Hematopoietic multipotent progenitor cell treated with erythropoietin and hydrocortisone succinate and interleukin-3 and kit ligand, for 8 days (in vitro differentiated cells): ENCODE measurements around the gene DNM1.
"Not testable (repeated sequence)": the region's sequence is repeated elsewhere in the genome, so short reads cannot be mapped to it uniquely, and the experiment has no call there.

ENCODE experiments used
- DNase-seq: peaks from one replicate; pipeline ENCODE4 v3.0.0-alpha.2; 2015

The DNM1 gene

GRCh38 chr9:128226412-128226801 is 23.2 kb downstream of the DNM1 start:
- no peak for DNase-seq

- DNase-seq = not testable (repeated sequence)
Measured at GRCh38 chr9:128230897-128231296, 27.7 kb downstream of the DNM1 start.

GRCh38 chr9:128231638-128232527 is 28.7 kb downstream of the DNM1 start:
- no peak for DNase-seq

- no peak for DNase-seq
Measured at GRCh38 chr9:128232528-128233428, 29.6 kb downstream of the DNM1 start.

GRCh38 chr9:128233817-128234406 is 30.7 kb downstream of the DNM1 start:
- no peak for DNase-seq

- DNase-seq = no peak
Measured at GRCh38 chr9:128242124-128242523, 38.9 kb downstream of the DNM1 start.

GRCh38 chr9:128242828-128243214 is 39.6 kb downstream of the DNM1 start:
- no peak for DNase-seq

- no peak for DNase-seq
Measured at GRCh38 chr9:128243215-128244018, 40.2 kb downstream of the DNM1 start.

GRCh38 chr9:128244091-128244836 is 41.1 kb downstream of the DNM1 start:
- no peak for DNase-seq

GRCh38 chr9:128244837-128245231 is 41.7 kb downstream of the DNM1 start:
- DNase-seq = peak; percentile 29

GRCh38 chr9:128245421-128246151 is 42.4 kb downstream of the DNM1 start:
- DNase-seq = peak; percentile 25

- no peak for DNase-seq
Measured at GRCh38 chr9:128246471-128246870, 43.3 kb downstream of the DNM1 start.

- DNase-seq = no peak
Measured at GRCh38 chr9:128247226-128247803, 44.1 kb downstream of the DNM1 start.

- peak; percentile 82 for DNase-seq
Measured at GRCh38 chr9:128249558-128249907, 46.4 kb downstream of the DNM1 start.

- DNase-seq = peak; percentile 83
Measured at GRCh38 chr9:128249908-128250838, 47.0 kb downstream of the DNM1 start.

- DNase-seq = no peak
Measured at GRCh38 chr9:128250839-128251731, 47.9 kb downstream of the DNM1 start.

GRCh38 chr9:128251732-128252100 is 48.5 kb downstream of the DNM1 start:
- no peak for DNase-seq

- DNase-seq = no peak
Measured at GRCh38 chr9:128252317-128253139, 49.3 kb downstream of the DNM1 start.
